ENCODE measurements around the gene AUTS2. TPM values are rescaled to one million over a fixed set of nuclear protein-coding genes. Genes with fewer than 3 reads are reported as not detected.

AUTS2 gene
- total RNA-seq, 1 experiment from 2014 or later, result 256 TPM

- H3K4me1 Mint-ChIP-seq, result peaks cover 12 to 22% of the 10 kb centered on the region in 2 experiments; a peak in 3 of 4 replicates
- no peaks in the 10 kb centered on the region for H3K36me3 Mint-ChIP-seq (ENCODE audit: insufficient read depth in 1 of 3, low read depth in 3 of 3)
- H2BK5ac ChIP-seq (ENCODE audit: insufficient read length, low read length), result no peak overlapping the region
- no peak overlapping the region for H2BK120ac ChIP-seq (ENCODE audit: low read depth, low read length, poor library complexity, severe bottlenecking)
- H3K14ac ChIP-seq (ENCODE audit: insufficient read depth, low read length), result no peak overlapping the region
- no peak overlapping the region for H3K9ac ChIP-seq (ENCODE audit: extremely low read depth, insufficient read length, low read length)
- no peak overlapping the region for H3K18ac ChIP-seq (ENCODE audit: insufficient read length, low read depth, low read length)
- H2AK5ac ChIP-seq (ENCODE audit: insufficient read length, low read length), result no peak overlapping the region
- no peaks in the 10 kb centered on the region for H3K27me3 ChIP-seq (ENCODE audit: insufficient read depth, low read length)
- H2BK20ac ChIP-seq (ENCODE audit: low read depth, low read length, poor library complexity, severe bottlenecking), result no peak overlapping the region
- no peaks in the 10 kb centered on the region for H4K20me1 ChIP-seq (ENCODE audit: control insufficient read depth, insufficient read depth, insufficient read length)
- no peak overlapping the region for H4K8ac ChIP-seq (replicated peaks; ENCODE audit: insufficient read length, low read depth, low read length)
- H2AFZ ChIP-seq (ENCODE audit: low read length), result no peak overlapping the region
- WGBS (ENCODE audit: extremely low coverage, insufficient read length, low lambda C conversion rate), result no CpG with 5 or more reads among the region's 3 CpGs
- peaks cover 5% of the 10 kb centered on the region for H3K27me3 Mint-ChIP-seq (ENCODE audit: low read depth)
- H3K4me2 ChIP-seq (ENCODE audit: insufficient read depth, insufficient read length, low read length), result no peak overlapping the region
- H2BK12ac ChIP-seq (ENCODE audit: insufficient read length, low read depth, low read length), result no peak overlapping the region
- peaks cover 0 to 5% of the 10 kb centered on the region in 2 experiments; a peak in 1 of 5 replicates for H3K9me3 Mint-ChIP-seq
- no peaks in the 10 kb centered on the region; the same call in 1 of the 2 replicates for H3K4me1 ChIP-seq (ENCODE audit: insufficient read depth, low read length)
- no peak for DNase-seq
- H3T11ph ChIP-seq (ENCODE audit: low read length), result no peak overlapping the region
- no peak overlapping the region for H4K5ac ChIP-seq (ENCODE audit: insufficient read length, low read depth, low read length)
- peaks cover 2% of the 10 kb centered on the region for H3K23me2 ChIP-seq (ENCODE audit: insufficient read length, low read depth, low read length, poor library complexity, severe bottlenecking)
- TF ChIP-seq CTCF (conservative IDR thresholded peaks at IDR 0.05), result no peak
- no peaks in the 10 kb centered on the region; the same call in 1 of the 2 replicates for H3K79me2 ChIP-seq (ENCODE audit: insufficient read depth, low read length)
- H2BK15ac ChIP-seq (ENCODE audit: low read depth, low read length), result no peak overlapping the region
- H3K56ac ChIP-seq (ENCODE audit: insufficient read length, low read depth, low read length), result no peak overlapping the region
- no peak overlapping the region for H3K4me3 Mint-ChIP-seq
- no peak overlapping the region for H3K27ac ChIP-seq (ENCODE audit: insufficient read length, low read depth, low read length)
- H3K27ac Mint-ChIP-seq, result no peak overlapping the region
- no peak overlapping the region for H3K23ac ChIP-seq (ENCODE audit: insufficient read length, low read depth, low read length)
- H3K79me1 ChIP-seq (ENCODE audit: insufficient read depth, low read depth, low read length, poor library complexity, severe bottlenecking), result no peaks in the 10 kb centered on the region
- no peak overlapping the region for H4K91ac ChIP-seq (ENCODE audit: insufficient read length, low read depth, low read length)
- H3K4ac ChIP-seq (ENCODE audit: low read depth, low read length), result no peak overlapping the region
- H3K9me3 ChIP-seq (ENCODE audit: control insufficient read depth, low read depth, low read length), result no peaks in the 10 kb centered on the region
These were observed 975.4 kb downstream of the AUTS2 start for GRCh38 chr7:70573696-70574095.

All from H9 (cell line).